Prostate gland (tissue), 2 donors: ENCODE results near the gene ZFAND3. TPM values are rescaled to one million over a fixed set of nuclear protein-coding genes. Genes with fewer than 3 reads are reported as not detected.
A peak's percentile ranks its signal among the peaks of the same experiment; 100 is the strongest.

Experiments used
- DNase-seq: peaks from one replicate; pipeline ENCODE4 v3.0.0-alpha.2; 2019; ENCODE audit warnings: low spot score
- H3K27ac ChIP-seq, 2 donors: fragments of 200-600 bp; sonication (generic); 2 replicates each; pipeline ENCODE4 v1.5.1; 2017 to 2019
- H3K27me3 ChIP-seq: fragments of 200-600 bp; sonication (generic); replicated peaks from 2 replicates; pipeline ENCODE4 v1.5.1; 2019; ENCODE audit not compliant: insufficient read depth
- H3K36me3 ChIP-seq, 2 donors: fragments of 200-600 bp; sonication (generic); 1 replicate in 1 of 2; 2 replicates in 1 of 2; pipeline versions ENCODE4 v1.5.1 to v1.8.1; 2017 to 2019
- H3K4me1 ChIP-seq: fragments of 200-600 bp; sonication (generic); replicated peaks from 2 replicates; pipeline ENCODE4 v1.5.1; 2019
- H3K4me3 ChIP-seq, 2 donors: fragments of 200-600 bp; sonication (generic); 2 replicates each; pipeline ENCODE4 v1.5.1; 2017 to 2019
- H3K9me3 ChIP-seq: fragments of 200-600 bp; sonication (generic); 2 replicates; pipeline ENCODE4 v1.5.1; 2017
- POLR2A ChIP-seq: fragments of 450-650 bp; IDR thresholded peaks from one replicate; pipeline ENCODE4 v1.6.1; 2016; ENCODE audit warnings: antibody characterized with exemption, mild to moderate bottlenecking
- POLR2AphosphoS5 ChIP-seq: sonication (generic); formaldehyde crosslinking; IDR thresholded peaks from one replicate; pipeline ENCODE4 v1.6.1; 2017; ENCODE audit warnings: antibody characterized with exemption
- WGBS: methylation state at CpG from one replicate; pipeline ENCODE4 v1.1.5; 2018; 5-methylcytosine and 5-hydroxymethylcytosine counted together
- intact Hi-C: fragments of 100-400 bp; cut with DNase I; formaldehyde crosslinking; loops from one replicate; pipeline ENCODE4 v1.14.2; 2022
- total RNA-seq, 2 donors: library from RNA; depleted of rRNA; stranded (reverse); fragments of >200 nt; gene quantifications; one replicate each; pipeline ENCODE4 v1.1.0, GENCODE V29; 2016
- TF ChIP-seq, protein P1 (sequence below), 4 experiments: fragments of 200-600 bp in 2 of 4; fragments of 450-650 bp in 2 of 4; sonication (generic) in 2 of 4; IDR thresholded peaks; 1 replicate in 3 of 4; 2 replicates in 1 of 4; pipeline ENCODE4 v1.5.1; 2016 to 2019; ENCODE audit warnings: antibody characterized with exemption in 4 of 4, mild to moderate bottlenecking in 2 of 4, moderate library complexity in 2 of 4

The ZFAND3 gene
- total RNA-seq, 2 donors from 2014 or later: 43.5 to 89.1 TPM

DNA sequence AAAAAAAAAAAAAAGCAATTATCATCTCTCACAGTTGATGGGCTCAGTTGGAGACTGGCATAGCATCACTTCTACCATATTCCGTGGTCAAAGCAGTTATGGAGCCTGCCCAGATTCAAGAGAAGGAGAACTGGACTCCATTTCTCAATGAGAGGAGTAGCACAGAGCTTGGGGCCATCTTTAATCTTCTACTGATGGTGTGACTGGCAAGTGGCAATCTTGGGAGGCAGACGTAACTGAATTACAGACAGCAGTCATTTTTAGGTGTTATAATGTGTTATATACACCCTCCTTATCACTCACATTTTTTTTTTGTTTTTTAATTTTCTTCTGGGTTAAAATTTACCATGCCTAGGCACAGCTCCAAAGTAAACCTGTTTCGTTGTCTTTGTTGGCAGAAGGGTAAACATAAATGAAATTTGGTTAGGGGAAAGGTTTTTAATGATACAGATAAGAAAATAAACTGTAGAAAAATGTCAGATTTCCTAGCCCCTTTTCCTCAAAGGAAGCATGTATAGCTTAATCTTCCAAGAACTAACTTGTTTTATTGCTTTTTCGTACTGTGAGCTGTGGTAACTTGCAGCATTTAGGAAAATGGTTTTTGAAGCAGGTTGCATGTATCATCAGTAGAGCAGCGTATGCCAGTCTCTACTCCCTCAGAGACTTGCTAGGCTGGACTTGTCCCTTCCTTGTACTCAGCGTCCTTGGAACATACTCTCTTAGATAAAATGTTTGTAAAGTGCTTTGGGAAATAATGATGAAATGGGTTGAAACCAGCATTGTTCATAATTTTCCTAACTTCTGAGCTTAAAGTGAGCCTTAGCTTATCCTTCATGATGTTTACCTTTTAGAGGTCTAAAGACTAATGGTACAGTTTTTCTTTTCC, 25.7 kb downstream of the ZFAND3 start:
- peak; percentile 10 for DNase-seq
- intact Hi-C loops: no loop called here

GRCh38 chr6:37845930-37846329, 26.4 kb downstream of the ZFAND3 start:
- Histone ChIP-seq H3K4me1 (no peaks in the 10 kb centered on the region), H3K4me3 (no peak overlapping the region), H3K9me3 (no peaks in the 10 kb centered on the region), H3K36me3 (no peaks in the 10 kb centered on the region), H3K27me3 (no peaks in the 10 kb centered on the region), H3K27ac (no peak overlapping the region)
- TF ChIP-seq POLR2A: no peak
- TF ChIP-seq, protein P1, sequence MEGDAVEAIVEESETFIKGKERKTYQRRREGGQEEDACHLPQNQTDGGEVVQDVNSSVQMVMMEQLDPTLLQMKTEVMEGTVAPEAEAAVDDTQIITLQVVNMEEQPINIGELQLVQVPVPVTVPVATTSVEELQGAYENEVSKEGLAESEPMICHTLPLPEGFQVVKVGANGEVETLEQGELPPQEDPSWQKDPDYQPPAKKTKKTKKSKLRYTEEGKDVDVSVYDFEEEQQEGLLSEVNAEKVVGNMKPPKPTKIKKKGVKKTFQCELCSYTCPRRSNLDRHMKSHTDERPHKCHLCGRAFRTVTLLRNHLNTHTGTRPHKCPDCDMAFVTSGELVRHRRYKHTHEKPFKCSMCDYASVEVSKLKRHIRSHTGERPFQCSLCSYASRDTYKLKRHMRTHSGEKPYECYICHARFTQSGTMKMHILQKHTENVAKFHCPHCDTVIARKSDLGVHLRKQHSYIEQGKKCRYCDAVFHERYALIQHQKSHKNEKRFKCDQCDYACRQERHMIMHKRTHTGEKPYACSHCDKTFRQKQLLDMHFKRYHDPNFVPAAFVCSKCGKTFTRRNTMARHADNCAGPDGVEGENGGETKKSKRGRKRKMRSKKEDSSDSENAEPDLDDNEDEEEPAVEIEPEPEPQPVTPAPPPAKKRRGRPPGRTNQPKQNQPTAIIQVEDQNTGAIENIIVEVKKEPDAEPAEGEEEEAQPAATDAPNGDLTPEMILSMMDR (IDR thresholded peaks at IDR 0.05): no peak
- TF ChIP-seq POLR2AphosphoS5: no peak
- intact Hi-C loops: no loop called here
- no peak for DNase-seq

More for the DNA sequence above, 25.7 kb downstream of the ZFAND3 start:
- Histone ChIP-seq H3K27me3 (no peaks in the 10 kb centered on the region), H3K4me3 (no peak overlapping the region), H3K9me3 (no peaks in the 10 kb centered on the region), H3K27ac (no peak overlapping the region), H3K4me1 (no peaks in the 10 kb centered on the region), H3K36me3 (no peaks in the 10 kb centered on the region)
- WGBS: 34% methylated on average over 6 of the region's 6 CpGs
- TF ChIP-seq POLR2AphosphoS5 (peak; percentile 42), POLR2A (no peak)
- TF ChIP-seq, protein P1 (IDR thresholded peaks at IDR 0.05): no peak

GRCh38 chr6:37847704-37848103, 28.2 kb downstream of the ZFAND3 start:
- no peak for DNase-seq
- no peaks in the 10 kb centered on the region for H3K27me3 ChIP-seq
- 86% methylated on average over 3 of the region's 3 CpGs for WGBS
- intact Hi-C loops: no loop called here
- TF ChIP-seq POLR2A (no peak), POLR2AphosphoS5 (no peak)
- TF ChIP-seq, protein P1 (IDR thresholded peaks at IDR 0.05): no peak
- H3K36me3 ChIP-seq: no peaks in the 10 kb centered on the region
- no peak overlapping the region for H3K4me3 ChIP-seq
- no peaks in the 10 kb centered on the region for H3K9me3 ChIP-seq
- no peak overlapping the region for H3K27ac ChIP-seq
- peaks cover 5% of the 10 kb centered on the region for H3K4me1 ChIP-seq

GRCh38 chr6:37848371-37848770, 28.8 kb downstream of the ZFAND3 start:
- no peaks in the 10 kb centered on the region for H3K9me3 ChIP-seq
- no peak for TF ChIP-seq POLR2A
- no peak for TF ChIP-seq POLR2AphosphoS5
- TF ChIP-seq, protein P1 (IDR thresholded peaks at IDR 0.05): no peak
- H3K36me3 ChIP-seq: no peaks in the 10 kb centered on the region
- WGBS: 75% methylated on average over 4 of the region's 4 CpGs
- no peak overlapping the region for H3K27ac ChIP-seq
- no peak for DNase-seq
- H3K4me1 ChIP-seq: peaks cover 5% of the 10 kb centered on the region
- H3K27me3 ChIP-seq: no peaks in the 10 kb centered on the region
- intact Hi-C loops: no loop called here
- no peak overlapping the region for H3K4me3 ChIP-seq

- H3K27ac ChIP-seq: no peak overlapping the region
- DNase-seq: no peak
- no peaks in the 10 kb centered on the region for H3K36me3 ChIP-seq
- H3K4me3 ChIP-seq: no peak overlapping the region
- H3K27me3 ChIP-seq: no peaks in the 10 kb centered on the region
- WGBS: 80% methylated on average over 4 of the region's 4 CpGs
- TF ChIP-seq, protein P1 (IDR thresholded peaks at IDR 0.05): no peak
- TF ChIP-seq POLR2A (no peak), POLR2AphosphoS5 (no peak)
- intact Hi-C loops: no loop called here
- H3K9me3 ChIP-seq: no peaks in the 10 kb centered on the region
- peaks cover 5% of the 10 kb centered on the region for H3K4me1 ChIP-seq
Measured at GRCh38 chr6:37850260-37850659, 30.7 kb downstream of the ZFAND3 start.
